Raji (cell line): ENCODE measurements around the gene MYBPH.

Source experiments
- POLR2A ChIP-seq: IDR thresholded peaks from 2 replicates; pipeline ENCODE4 v1.6.1; 2011; ENCODE audit warnings: low read depth, low read length, control low read depth; ENCODE audit not compliant: insufficient read depth

The MYBPH gene

GRCh38 chr1:203152158-203153034, 23.2 kb downstream of the MYBPH start:
- no peak for TF ChIP-seq POLR2A

DNA sequence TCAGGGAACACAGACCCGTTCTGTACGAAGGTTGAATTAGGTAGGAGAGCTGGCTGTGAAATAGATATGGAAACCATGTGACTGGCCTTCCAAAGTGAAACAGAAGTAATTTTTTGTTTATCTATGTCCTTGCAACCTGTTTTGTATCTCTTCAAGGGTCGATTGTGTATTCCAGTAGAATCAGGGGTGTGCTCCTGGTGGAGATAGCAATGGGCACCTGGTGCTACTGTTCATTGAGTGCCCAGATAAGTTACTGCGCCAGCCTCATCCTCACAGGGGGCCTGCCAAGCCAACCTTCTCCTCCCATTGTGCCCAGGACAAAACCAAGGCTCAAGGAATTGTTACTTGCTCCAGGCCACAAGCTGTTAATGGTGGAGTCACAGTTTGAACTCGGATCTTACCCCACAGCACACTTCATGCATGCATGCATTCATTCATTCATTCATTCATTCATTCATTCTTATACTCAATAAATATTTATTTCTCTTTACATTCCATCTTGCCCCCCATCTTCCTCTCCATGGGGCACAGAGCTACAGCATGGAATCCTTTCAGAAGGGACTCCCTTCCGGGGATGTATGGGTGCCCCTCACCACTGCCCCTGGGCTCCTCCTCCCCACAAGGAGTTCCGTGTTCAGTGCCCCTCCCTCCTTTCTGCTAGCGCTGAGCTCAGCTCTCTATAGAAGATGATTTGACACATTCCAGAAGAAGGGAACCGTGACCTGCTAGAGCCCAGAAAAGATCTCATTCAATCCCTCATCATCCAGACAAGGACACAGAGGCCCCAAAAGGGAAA, 24.1 kb downstream of the MYBPH start:
- TF ChIP-seq POLR2A = no peak

DNA sequence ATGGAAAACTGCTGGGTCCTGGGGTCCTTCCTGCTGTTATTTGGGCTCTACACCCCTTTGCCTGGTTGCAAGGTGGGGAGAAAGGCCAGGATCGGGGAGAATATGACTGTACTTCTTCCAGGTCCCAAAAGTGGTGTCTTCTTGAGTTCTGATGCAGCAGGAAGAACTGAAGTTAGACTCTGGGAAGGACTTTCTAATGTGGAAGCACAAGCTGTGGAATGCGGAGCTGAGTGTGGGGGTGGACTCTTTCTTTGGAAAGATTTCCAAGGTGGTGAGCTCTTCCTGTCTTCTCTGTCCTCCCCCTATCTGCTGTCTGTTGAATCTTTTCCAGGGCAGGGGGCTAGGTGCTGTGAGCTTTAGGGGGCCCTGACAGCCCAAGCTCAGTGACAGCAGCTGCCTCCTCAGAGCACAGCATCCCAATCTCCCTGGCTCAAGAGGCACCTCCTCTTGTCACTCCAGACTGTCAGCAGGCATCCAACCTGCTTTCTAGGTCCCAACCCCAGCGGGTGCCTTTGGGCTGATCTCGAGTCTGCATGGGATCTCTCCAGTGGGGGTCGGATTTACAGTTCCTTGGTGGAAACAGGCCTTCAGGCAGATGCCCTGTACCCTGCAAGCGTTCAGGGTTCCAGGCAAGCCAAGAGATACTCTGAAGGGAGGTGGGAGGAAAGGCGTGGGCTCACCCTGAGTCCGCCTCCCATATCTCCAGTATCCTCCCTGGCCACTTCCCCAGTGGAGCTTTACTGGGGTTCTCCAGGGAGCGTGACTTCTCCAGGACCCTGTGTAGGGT, 24.9 kb downstream of the MYBPH start:
- TF ChIP-seq POLR2A = no peak

- TF ChIP-seq POLR2A = no peak
Observed at GRCh38 chr1:203149188-203149840, 26.3 kb downstream of the MYBPH start.

DNA sequence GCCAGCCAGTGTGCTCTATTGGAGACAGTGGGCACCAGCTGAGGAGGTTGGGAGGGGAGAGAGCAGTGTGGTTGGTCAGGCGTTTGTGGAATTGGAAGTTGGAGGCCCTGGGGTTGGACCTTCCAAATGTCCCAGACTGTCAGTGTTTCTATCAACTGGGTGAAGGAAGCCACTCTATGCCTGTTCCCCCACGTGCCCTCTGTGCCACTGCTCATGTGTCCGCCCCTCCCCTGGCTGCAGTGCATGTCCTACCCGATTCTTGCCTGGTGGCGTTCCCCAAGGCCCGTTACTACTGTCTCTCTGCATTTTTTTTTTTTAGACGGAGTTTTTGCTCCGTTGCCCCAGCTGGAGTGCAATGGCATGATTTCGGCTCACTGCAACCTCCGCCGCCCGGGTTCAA, 27.0 kb downstream of the MYBPH start:
- TF ChIP-seq POLR2A = no peak

DNA sequence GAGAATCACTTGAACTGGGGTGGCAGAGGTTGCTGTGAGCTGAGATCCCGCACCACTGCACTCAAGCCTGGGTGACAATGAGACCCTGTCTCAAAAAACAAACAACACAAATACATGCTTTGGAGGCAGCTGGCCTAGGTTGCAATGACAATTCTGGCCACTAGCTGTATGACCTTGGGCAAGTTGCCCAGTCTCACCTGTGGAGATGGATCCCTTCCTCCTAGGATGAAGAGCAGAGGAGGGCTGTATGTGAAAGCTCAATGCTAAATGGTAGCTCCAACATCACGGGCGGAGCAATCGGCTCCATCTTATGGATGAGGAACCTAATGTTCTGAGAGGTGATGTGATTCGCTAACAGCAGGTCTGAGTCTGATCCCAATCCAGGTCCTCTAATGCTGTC, 27.5 kb downstream of the MYBPH start:
- no peak for TF ChIP-seq POLR2A

- TF ChIP-seq POLR2A = no peak
Observed at GRCh38 chr1:203147376-203147775, 28.2 kb downstream of the MYBPH start.

DNA sequence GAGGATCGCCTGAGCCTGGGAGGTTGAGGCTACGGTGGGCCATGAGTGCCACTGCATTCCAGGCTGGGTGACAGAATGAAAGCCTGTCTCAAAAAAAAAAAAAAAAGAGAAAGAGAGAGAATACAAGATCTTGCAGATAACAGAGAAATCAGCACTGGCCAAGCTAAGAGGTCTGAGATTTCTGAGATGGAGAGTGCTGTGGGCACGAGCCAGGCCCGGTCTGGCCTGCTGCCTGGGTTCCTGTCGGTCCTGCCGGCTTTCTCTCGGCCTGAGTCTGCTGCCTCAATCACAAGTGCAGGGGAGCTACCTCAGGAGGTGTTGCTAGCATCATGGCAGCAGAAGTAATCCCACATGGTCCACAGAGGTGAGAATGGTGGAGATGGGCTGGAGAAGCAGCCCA, 29.1 kb downstream of the MYBPH start:
- no peak for TF ChIP-seq POLR2A

GRCh38 chr1:203146042-203146369, 29.6 kb downstream of the MYBPH start:
- TF ChIP-seq POLR2A = no peak

- no peak for TF ChIP-seq POLR2A
Observed at GRCh38 chr1:203145321-203146041, 30.1 kb downstream of the MYBPH start.

- TF ChIP-seq POLR2A = no peak
Observed at GRCh38 chr1:203144661-203145060, 31.0 kb downstream of the MYBPH start.

GRCh38 chr1:203143641-203144040, 32.0 kb downstream of the MYBPH start:
- TF ChIP-seq POLR2A = no peak

GRCh38 chr1:203142684-203143408, 32.8 kb downstream of the MYBPH start:
- no peak for TF ChIP-seq POLR2A

GRCh38 chr1:203142124-203142523, 33.5 kb downstream of the MYBPH start:
- TF ChIP-seq POLR2A = no peak
